NCI-H1105 treated with DMSO at 0.1 percent for 48 hours (cell line): Measurements from ENCODE around the gene BCAS3.

Source experiments
- DNase-seq: peaks from one replicate; lab custom pipeline; 2025; lab: John Stamatoyannopoulos, UW

Gene BCAS3

GRCh38 chr17:61254904-61255303, 577.3 kb downstream of the BCAS3 start:
- DNase-seq: no peak

DNA sequence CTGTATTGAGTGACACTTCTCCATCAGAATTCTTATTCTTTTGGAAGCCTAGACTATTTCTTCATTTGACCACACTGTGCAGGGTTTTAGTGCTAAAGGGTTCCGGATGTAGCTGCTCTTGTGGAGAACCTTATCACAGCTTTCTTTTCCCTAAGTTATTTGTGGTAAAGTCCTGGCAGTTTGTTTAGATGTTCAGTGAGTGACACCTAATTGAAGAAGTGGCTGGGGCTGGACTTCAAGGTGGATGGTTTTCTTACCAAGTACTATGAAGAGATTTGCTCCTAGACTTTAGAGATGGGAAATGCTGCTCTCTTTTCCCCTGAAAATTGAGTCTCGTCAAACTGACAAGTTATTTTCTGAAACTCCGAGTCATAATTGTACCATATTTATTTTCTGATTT, 578.0 kb downstream of the BCAS3 start:
- DNase-seq: no peak

DNA sequence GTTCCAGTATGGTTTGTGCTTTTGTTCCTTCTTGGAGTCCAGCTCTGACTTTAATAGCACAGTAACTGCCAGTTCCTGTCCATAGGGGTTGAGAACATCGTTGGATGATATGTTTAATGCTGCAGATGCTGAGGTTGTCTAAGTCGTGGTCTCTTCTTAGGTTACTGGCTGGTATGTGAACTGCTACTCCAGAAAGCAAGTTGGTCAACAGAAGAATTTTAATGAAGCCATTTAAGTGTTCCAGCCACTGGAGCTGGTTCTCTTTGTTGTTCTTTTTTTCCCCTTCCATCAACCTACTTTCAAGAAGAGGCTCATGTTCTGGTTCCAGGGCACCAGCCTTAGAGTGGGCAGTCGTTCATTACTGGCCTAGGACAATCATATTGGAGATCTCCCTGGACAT, 581.7 kb downstream of the BCAS3 start:
- DNase-seq: no peak

- DNase-seq: no peak
These were observed 582.6 kb downstream of the BCAS3 start for GRCh38 chr17:61260071-61260797.

DNA sequence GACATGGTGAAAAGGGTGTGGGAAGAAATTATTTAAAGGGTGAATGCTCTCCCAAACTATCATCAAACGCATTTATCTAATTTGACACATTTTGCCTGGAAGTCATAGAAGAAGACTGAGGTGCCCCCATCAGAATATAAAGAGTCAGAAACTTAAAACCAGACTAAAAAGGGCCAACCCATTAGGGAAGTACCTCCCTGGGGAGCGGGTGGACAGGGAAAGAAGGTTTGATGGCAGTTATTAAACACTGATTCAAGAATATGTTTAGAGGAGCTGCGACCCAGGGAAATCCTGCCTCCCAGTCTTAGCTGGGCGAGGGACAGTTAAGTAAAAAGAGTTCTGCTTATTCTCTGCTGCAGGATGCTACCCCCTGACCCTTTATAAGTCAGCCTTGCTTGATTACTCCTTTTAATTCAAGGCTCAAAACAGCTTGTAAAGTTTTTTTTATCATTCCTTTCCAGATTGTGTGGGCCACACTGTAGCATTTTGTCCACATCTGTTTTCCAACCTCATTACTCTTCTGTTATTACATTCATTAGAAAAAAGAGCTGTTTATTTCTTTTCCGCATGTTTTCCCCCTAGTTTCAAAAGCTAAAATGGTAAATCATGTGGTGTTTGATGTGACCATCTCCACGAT, 583.5 kb downstream of the BCAS3 start:
- DNase-seq: no peak

DNA sequence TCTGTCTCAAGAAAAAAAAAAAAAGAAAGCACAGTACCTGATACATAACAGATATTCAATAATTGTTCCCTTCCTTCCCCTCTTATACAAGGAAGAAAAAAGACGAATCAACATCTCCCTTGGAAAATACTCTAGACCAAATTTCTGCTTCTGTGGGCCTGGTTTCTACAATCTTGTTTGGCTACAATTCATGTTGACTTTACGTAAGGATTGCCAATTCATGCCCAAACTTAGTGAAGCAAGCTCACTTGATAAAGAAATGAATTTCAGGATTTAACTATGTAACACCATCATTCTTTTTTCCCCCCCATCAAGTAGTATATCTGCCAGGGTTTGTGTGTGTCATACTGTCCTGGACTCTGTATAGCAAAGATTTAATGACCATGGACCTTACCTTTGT, 587.7 kb downstream of the BCAS3 start:
- DNase-seq: no peak

- no peak for DNase-seq
These were observed 590.2 kb downstream of the BCAS3 start for GRCh38 chr17:61267847-61268246.

- no peak for DNase-seq
These were observed 597.7 kb downstream of the BCAS3 start for GRCh38 chr17:61275395-61275794.

DNA sequence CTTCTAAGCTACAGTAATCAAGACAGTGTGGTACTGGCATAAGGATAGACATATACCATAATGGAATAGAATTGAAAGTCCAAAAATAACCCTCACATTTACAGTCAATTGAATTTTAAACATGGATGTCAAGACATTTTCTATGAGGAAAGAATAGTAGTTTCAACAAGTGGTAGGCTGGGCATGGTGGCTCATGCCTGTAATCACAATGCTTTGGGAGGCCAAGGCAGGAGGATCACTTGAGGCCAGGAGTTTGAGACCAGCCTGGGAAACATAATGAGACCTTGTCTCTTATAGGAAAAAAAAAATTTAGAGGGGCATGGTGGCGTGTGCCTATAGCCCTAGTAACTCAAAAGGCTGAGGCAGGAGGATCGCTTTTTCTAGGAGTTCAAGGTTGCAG, 599.2 kb downstream of the BCAS3 start:
- no peak for DNase-seq

DNA sequence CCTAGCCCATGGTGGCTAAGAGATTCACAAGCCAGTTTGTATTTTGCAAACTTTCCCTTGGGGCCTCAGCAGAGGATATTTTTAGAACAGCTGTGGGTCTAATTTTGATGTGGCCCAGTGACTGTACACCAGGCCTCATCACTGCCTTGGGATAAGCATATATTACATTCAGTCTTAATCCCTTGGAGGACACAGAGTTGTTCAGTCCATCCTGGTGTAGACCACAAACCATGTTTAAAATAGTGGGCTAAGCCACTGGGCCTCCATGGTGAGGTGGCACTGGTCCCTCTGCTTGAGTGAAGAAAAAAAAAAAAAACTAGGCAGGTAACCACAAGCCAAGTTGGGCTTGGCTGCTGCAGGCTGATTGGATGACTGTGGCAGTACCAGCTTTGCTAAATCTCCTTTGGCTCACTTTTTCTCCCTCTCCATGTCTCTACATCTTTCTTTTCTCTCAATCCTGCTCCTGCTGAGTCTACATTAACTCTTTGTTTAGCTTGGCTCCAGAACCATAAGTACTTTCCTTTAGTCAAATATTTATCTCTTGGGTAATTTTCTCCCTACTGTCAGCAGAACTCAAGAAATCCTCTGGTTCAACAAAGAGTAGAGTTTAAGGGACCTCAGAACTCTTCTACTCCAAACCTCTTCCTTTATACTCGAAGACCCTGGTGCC, 602.0 kb downstream of the BCAS3 start:
- DNase-seq: no peak

- DNase-seq: no peak
These were observed 602.7 kb downstream of the BCAS3 start for GRCh38 chr17:61280338-61280737.

DNA sequence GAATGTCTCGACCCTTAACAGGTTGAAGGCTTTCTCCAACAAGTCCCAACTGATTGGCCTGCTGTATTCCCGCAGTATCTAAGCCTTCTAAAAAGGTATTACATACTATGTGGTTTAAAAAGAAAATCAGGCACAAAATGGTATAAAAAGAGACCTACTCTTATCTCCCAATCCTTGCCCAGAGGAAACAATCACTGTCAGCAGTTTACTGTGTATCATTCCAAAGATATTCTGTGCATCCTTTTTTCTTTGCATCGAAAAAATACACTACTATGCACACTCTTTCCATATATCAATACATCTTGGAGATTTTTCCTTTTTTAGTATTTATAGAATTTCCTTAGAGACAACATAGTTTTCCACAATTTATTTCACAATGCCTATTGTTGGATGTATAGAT, 603.2 kb downstream of the BCAS3 start:
- no peak for DNase-seq

DNA sequence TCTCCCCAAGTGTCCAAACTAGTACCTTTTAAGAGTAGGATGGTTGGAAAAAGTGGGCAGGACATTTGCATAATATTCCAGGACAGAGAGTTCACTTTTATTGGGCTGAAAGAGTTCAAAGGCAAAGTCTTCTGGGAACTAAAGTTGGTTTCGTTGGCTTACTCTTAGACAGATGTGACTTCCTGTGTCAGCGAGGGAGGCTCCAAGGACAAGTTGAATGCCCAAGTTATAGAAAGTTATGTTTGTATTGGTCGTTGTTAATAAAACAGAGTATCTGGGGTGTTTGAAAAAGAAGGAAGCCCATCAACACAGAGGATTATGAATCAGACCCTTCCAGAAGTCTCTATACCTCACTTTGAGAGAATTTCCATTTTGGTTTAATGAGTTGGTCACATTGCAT, 604.7 kb downstream of the BCAS3 start:
- no peak for DNase-seq

DNA sequence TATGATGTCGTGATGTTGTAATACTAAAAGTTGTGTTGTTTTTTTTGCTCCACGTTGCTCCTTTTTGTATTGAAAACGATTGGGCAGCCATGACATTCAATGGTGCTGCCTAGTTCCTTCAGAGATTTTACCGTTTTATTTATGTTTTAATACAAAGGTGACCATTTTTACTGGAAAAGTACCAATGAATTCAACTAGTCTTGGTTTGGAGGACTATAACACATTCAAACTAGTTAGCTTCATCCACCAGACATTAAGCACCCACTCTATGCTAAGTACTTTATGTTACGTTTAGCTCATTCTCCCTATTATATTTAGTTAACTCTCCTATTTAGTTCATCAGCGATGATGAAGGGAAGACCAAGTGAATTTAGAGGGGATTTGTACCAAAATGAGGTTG, 605.4 kb downstream of the BCAS3 start:
- no peak for DNase-seq

GRCh38 chr17:61284174-61284573, 606.5 kb downstream of the BCAS3 start:
- no peak for DNase-seq

- DNase-seq: no peak
These were observed 607.1 kb downstream of the BCAS3 start for GRCh38 chr17:61284746-61285145.

DNA sequence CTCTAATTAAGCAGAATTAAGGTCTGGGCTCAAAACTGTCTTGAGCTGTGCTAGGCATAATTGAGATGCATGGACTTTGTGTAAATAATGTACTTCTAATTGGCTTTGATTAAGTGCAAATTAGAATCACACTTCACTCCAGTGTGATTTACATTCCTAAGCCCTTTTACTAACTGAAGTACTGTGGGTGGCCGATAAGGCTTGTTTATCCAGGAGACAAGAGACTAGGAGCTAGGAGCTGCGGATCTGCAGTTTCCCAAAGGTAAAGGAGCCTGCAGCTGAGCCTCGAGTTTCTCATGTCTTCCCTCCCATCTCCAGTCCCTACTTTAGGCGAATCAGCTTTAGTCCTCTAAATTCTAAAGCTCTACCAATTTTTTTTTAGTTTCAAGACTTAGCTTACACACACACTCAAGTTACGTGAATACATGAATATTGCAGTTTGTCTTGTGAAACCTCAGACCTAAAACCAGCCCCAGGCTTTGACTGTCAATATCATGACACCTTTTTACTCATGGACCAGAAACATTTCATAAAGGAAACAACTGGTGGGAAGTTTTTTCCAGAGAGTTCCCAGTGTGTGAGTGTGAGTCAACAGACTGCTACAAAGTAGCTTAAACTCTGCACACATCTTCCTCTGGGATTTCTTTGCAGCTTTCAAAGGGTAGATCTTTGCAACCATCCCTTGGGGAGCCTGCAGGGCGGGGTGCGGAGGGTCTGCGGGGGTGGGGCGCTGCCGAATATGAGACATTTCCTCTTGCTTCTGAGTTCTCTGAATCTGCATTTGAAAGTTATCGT, 608.1 kb downstream of the BCAS3 start:
- DNase-seq: no peak

DNA sequence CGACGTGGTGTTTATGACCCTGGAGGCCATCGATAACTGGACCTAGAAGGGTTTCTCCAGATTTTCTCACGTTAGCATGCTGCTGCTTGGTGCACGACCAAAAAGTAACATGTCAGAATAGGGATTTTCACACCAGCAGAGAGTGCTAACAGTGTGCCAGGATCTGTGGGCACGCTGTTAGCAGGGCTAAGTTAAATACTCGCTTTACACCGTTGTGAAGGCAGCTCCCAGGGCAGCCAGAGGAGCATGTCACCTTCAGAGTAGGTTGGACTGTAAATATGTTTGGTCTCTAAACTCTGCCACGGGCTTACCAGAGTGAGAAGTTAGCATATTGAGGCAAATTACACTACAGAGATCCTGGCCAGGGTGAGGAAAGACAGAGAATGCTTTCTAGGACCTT, 608.8 kb downstream of the BCAS3 start:
- DNase-seq: no peak

DNA sequence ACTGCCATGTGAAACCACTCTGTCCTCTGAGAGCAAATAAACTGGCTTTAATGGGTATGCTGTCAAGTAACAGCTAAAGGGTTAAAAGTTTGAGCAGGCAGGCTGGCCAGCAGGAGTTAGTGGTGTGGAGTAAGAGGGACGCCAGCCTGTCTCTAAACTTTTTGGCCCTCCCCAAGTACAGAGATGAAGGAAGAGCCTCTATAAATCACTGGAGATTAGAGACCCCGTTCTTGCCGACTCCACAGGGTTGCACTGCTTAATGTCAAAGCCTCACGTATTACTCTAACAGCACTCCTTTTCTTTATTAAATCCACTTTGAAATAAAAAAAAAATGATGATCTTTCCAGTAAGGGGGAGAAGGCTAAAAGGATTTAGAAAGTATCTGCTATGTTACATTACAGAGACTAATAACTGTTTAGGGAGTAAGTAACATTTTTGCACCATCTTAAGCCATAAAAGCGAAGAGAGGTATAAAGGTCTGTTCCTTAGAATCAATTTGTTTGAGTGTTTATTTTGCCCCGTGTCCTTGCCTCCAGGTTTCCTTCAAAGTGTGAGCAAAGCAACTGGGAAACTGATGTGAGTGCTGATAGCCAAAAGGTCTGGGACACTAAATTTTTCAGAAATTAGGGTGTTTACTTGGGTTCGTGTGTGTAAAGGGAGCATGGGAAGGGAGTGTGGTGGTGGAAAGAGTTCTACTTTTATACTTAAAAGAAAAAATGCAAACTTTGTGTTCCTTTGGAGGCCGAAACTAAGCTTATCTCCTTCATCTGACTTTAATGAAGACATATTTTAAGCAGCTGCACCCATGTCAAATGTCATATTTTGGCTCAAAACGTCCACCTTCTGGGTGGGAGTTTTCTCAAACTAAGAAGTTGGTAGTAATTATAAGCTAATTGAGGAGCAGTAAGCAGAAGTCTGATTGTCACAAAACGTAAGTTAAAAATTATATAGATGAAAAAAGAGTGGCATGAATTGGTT, 612.0 kb downstream of the BCAS3 start:
- DNase-seq: no peak

DNA sequence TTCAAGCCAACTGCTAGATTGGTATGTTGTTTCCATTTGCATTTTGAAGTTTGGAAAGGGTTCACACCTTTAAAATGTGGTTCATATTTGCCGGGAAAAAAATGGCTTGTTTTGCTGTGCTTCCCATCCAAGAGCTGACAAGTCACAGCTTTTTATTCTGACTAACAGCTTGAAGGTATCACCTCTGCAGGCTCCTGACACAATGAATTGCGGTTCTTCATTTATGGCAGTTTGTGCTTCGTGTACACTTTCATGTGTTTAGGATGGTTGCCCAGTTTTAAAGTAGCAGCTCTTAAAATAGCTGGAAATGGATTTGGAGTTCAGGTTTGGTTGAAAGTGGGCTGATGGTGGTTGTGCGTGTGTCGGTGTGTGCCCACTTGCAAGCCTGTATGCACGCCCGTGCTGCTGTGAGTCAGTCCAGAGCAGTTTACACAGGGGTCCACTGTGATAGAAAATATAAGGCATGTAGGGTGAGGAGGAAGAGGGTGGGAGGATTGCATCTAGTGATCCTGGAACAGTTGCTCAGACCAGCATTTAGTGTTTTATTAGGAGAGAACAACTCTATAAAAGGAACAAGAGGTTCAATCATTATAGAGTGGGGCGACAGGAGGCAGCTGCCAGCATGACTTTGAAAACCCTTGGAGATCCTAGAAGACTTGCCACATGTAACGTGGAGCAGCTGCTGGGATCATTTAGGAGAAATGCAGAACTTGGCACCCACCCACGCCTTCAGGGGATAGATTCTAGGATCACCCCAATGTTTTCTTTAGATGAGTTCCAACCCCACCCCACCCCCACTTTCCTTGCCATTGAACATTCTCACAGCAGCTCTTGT, 614.0 kb downstream of the BCAS3 start:
- DNase-seq: no peak

- no peak for DNase-seq
These were observed 616.6 kb downstream of the BCAS3 start for GRCh38 chr17:61294286-61294685.
